Endothelial cell of umbilical vein (primary cell): Measurements from ENCODE around the gene SMIM10L1. TPM values are rescaled to one million over a fixed set of nuclear protein-coding genes. Genes with fewer than 3 reads are reported as not detected.

Experiments
- BruUV-seq: library from RNA; stranded (reverse); fragments of 400-500 nt; replicated peaks from 2 replicates; lab custom pipeline; 2021; lab: Mats Ljungman, UMichigan
- CTCF ChIA-PET: fragments of 300-600, 350-600 bp; sonication (Branson Sonifier 250); formaldehyde crosslinking; loops from one replicate; lab custom pipeline; 2021; ENCODE audit warnings: antibody characterized with exemption, inconsistent platforms; lab: Charles Lee
- POLR2A ChIA-PET: fragments of 300-600, 350-600 bp; sonication (Branson Sonifier 250); formaldehyde crosslinking; loops from one replicate; lab custom pipeline; 2021; ENCODE audit warnings: antibody characterized with exemption, inconsistent platforms; lab: Charles Lee
- DNase-seq: peaks from one replicate; pipeline ENCODE4 v3.0.0-alpha.2; 2011; ENCODE audit warnings: low read depth, low spot score
- FAIRE-seq: peaks from 2 replicates; lab custom pipeline; 2011; peaks lifted over from hg19 to GRCh38; lab: Jason Lieb, UNC
- H2AFZ ChIP-seq: 2 replicates; pipeline ENCODE4 v1.6.0; 2012; ENCODE audit warnings: low read depth, low read length, control low read depth, inconsistent platforms
- H3K27ac ChIP-seq: 2 replicates; pipeline ENCODE4 v1.5.1; 2011; ENCODE audit warnings: low read depth, mild to moderate bottlenecking, control low read depth, low read length, moderate library complexity; ENCODE audit not compliant: insufficient read depth
- H3K27me3 ChIP-seq, 2 experiments: 2 replicates each; pipeline versions ENCODE4 v1.6.0 to v1.6.1; 2011; ENCODE audit warnings: low read length in 2 of 2, mixed read lengths in 1 of 2; ENCODE audit not compliant: control insufficient read depth in 2 of 2, insufficient read depth in 2 of 2
- H3K36me3 ChIP-seq, 2 experiments: 2 replicates in 1 of 2; 3 replicates in 1 of 2; pipeline ENCODE4 v1.5.1; 2011; ENCODE audit warnings: low read length in 2 of 2, mild to moderate bottlenecking in 1 of 2, moderate library complexity in 1 of 2; ENCODE audit not compliant: control insufficient read depth in 2 of 2, insufficient read depth in 2 of 2; ENCODE audit errors: extremely low read depth in 1 of 2
- H3K4me1 ChIP-seq: 3 replicates; pipeline ENCODE4 v1.5.1; 2011; ENCODE audit warnings: mild to moderate bottlenecking, low read length; ENCODE audit not compliant: control insufficient read depth, insufficient read depth; ENCODE audit errors: extremely low read depth
- H3K4me2 ChIP-seq: 2 replicates; pipeline ENCODE4 v1.6.1; 2011; ENCODE audit warnings: low read length, control low read depth, mixed read lengths; ENCODE audit not compliant: insufficient read depth
- H3K4me3 ChIP-seq, 3 experiments: fragments of 200-600 bp in 1 of 3; sonication (generic), shearing (Covaris generic) in 1 of 3; replicated peaks in 1 of 3; 2 replicates each; pipeline ENCODE4 v1.5.1; 2011 to 2016; ENCODE audit warnings: control low read depth in 3 of 3, low read length in 3 of 3, mild to moderate bottlenecking in 2 of 3, inconsistent platforms in 1 of 3, low read depth in 1 of 3, moderate library complexity in 1 of 3; ENCODE audit not compliant: insufficient read depth in 1 of 3
- H3K79me2 ChIP-seq: 2 replicates; pipeline ENCODE4 v1.6.0; 2012; ENCODE audit warnings: low read length, inconsistent platforms; ENCODE audit not compliant: control insufficient read depth, insufficient read depth
- H3K9ac ChIP-seq: replicated peaks from 2 replicates; pipeline ENCODE3; 2011; ENCODE audit warnings: low read length, control low read depth; ENCODE audit not compliant: insufficient read depth; ENCODE audit errors: extremely low read depth
- H3K9me1 ChIP-seq: replicated peaks from 3 replicates; pipeline ENCODE4 v1.6.0; 2011; ENCODE audit warnings: mild to moderate bottlenecking, low read length; ENCODE audit not compliant: control insufficient read depth, insufficient read depth; ENCODE audit errors: extremely low read depth
- H3K9me3 ChIP-seq: replicated peaks from 2 replicates; pipeline ENCODE4 v1.5.1; 2012; ENCODE audit warnings: low read length, inconsistent platforms; ENCODE audit not compliant: control insufficient read depth, insufficient read depth
- H4K20me1 ChIP-seq: replicated peaks from 2 replicates; pipeline ENCODE3; 2011; ENCODE audit warnings: mild to moderate bottlenecking, low read length; ENCODE audit not compliant: control insufficient read depth, insufficient read depth; ENCODE audit errors: extremely low read depth
- CTCF ChIP-seq, 2 donors: IDR thresholded peaks; 1 replicate in 1 of 2; 2 replicates in 1 of 2; pipeline ENCODE4 v1.5.1; 2011; ENCODE audit warnings: low read length in 2 of 2, mild to moderate bottlenecking in 2 of 2, moderate library complexity in 2 of 2, control low read depth in 1 of 2, inconsistent platforms in 1 of 2, low read depth in 1 of 2; ENCODE audit not compliant: insufficient read depth in 1 of 2; ENCODE audit errors: extremely low read depth in 1 of 2
- EZH2 ChIP-seq: IDR thresholded peaks from 2 replicates; pipeline ENCODE4 v1.6.1; 2012; ENCODE audit warnings: borderline replicate concordance, low read depth, mild to moderate bottlenecking, moderate library complexity, low read length, inconsistent platforms; ENCODE audit not compliant: severe bottlenecking
- FOS ChIP-seq: IDR thresholded peaks from 2 replicates; pipeline ENCODE4 v1.6.1; 2011; ENCODE audit warnings: mild to moderate bottlenecking, low read length, moderate library complexity, borderline replicate concordance; ENCODE audit not compliant: insufficient read depth
- GATA2 ChIP-seq: IDR thresholded peaks from 2 replicates; pipeline ENCODE4 v1.7.0; 2011; ENCODE audit warnings: low read depth, mild to moderate bottlenecking, moderate library complexity, mixed read lengths, low read length; ENCODE audit not compliant: insufficient read length, insufficient read depth
- JUN ChIP-seq: IDR thresholded peaks from 2 replicates; pipeline ENCODE4 v1.6.1; 2011; ENCODE audit warnings: borderline replicate concordance, low read depth; ENCODE audit not compliant: insufficient read length, insufficient read depth
- MAX ChIP-seq: IDR thresholded peaks from 2 replicates; pipeline ENCODE4 v1.6.1; 2011; ENCODE audit not compliant: insufficient read depth, insufficient read length
- MYC ChIP-seq: IDR thresholded peaks from one replicate; pipeline ENCODE4 v1.6.1; 2011; ENCODE audit warnings: mild to moderate bottlenecking, low read depth, low read length
- POLR2A ChIP-seq: IDR thresholded peaks from 2 replicates; pipeline ENCODE4 v1.6.1; 2012; ENCODE audit warnings: low read depth, mild to moderate bottlenecking, control low read depth, low read length
- POLR2AphosphoS5 ChIP-seq: IDR thresholded peaks from 2 replicates; pipeline ENCODE4 v1.6.1; 2012; ENCODE audit warnings: low read depth, mild to moderate bottlenecking, control low read depth, low read length, moderate library complexity; ENCODE audit not compliant: insufficient read depth
- dilution Hi-C: fragments of 300-500 bp; cut with MboI; formaldehyde crosslinking; loops from one replicate; pipeline ENCODE4 v1.15.0; 2019; ENCODE audit warnings: low sequenced_read_pairs; ENCODE audit not compliant: extremely low pct_ligation_motif_present
- intact Hi-C: fragments of 100-400 bp; cut with micrococcal nuclease; formaldehyde crosslinking; loops from one replicate; pipeline ENCODE4 v1.10.0; 2022
- polyA plus RNA-seq, 4 experiments: library from polyadenylated mRNA; depleted of rRNA in 3 of 4; stranded (reverse) in 3 of 4; unstranded in 1 of 4; fragments of >200 nt; gene quantifications; 2 replicates each; pipeline versions ENCODE4 v1.2.1 to v1.2.3, GENCODE V29; 2011 to 2012; ENCODE audit warnings: missing spikeins in 1 of 4
- total RNA-seq: library from RNA; stranded (reverse); gene quantifications from 2 replicates; pipeline ENCODE4 v1.2.3, GENCODE V29; 2021

The SMIM10L1 gene
- total and polyA plus RNA-seq, 2 donors (not counting 3 experiments of a cell fraction or from before 2014, with no cell fraction given) = 5.1 to 10.8 TPM

- no peak overlapping the region for H3K9ac ChIP-seq
- FAIRE-seq = no peak
- no peaks in the 10 kb centered on the region for H3K9me1 ChIP-seq
- no peaks in the 10 kb centered on the region for H3K4me1 ChIP-seq
- H3K36me3 ChIP-seq = no peaks in the 10 kb centered on the region
- BruUV-seq = no TSS peak
- no peak overlapping the region for H3K4me3 ChIP-seq
- no peaks in the 10 kb centered on the region for H3K9me3 ChIP-seq
- no peak overlapping the region for H3K27ac ChIP-seq
- DNase-seq = no peak
- ChIA-PET CTCF (no interaction called here), POLR2A (no interaction called here)
- dilution Hi-C loops = no loop called here
- no peak for TF ChIP-seq FOS
- no peak for TF ChIP-seq GATA2
- TF ChIP-seq CTCF (IDR thresholded peaks at IDR 0.05; ENCODE audit: extremely low read depth in 1 of 2, insufficient read depth in 1 of 2, low read depth in 1 of 2, low read length in 2 of 2) = no peak
- TF ChIP-seq MAX = no peak
- TF ChIP-seq POLR2A = no peak
- TF ChIP-seq EZH2 = no peak
- TF ChIP-seq JUN = no peak
- no peak for TF ChIP-seq POLR2AphosphoS5
- no peak for TF ChIP-seq MYC
- no peaks in the 10 kb centered on the region for H3K27me3 ChIP-seq
- H2AFZ ChIP-seq = no peak overlapping the region
- peaks cover 42% of the 10 kb centered on the region for H3K79me2 ChIP-seq
- intact Hi-C loops = no loop called here
- H3K4me2 ChIP-seq = no peak overlapping the region
- peaks cover 2% of the 10 kb centered on the region for H4K20me1 ChIP-seq
Measured at GRCh38 chr12:11143352-11143751, 27.6 kb upstream of the SMIM10L1 start.
